Fibroblast of lung (primary cell): ENCODE measurements around the gene LDLRAD4. TPM values are rescaled to one million over a fixed set of nuclear protein-coding genes. Genes with fewer than 3 reads are reported as not detected.

Experiments used
- DNase-seq, 2 donors: peaks; one replicate each; pipeline versions ENCODE4 v3.0.0 to v3.0.0-alpha.2; 2010; ENCODE audit warnings: low read depth in 2 of 2
- H2AFZ ChIP-seq: 2 replicates; pipeline ENCODE4 v1.5.1; 2012; ENCODE audit warnings: low read length, control low read depth, inconsistent platforms
- H3K27ac ChIP-seq: 2 replicates; pipeline ENCODE4 v1.5.1; 2011; ENCODE audit warnings: low read length, control low read depth; ENCODE audit not compliant: insufficient read depth
- H3K27me3 ChIP-seq: 2 replicates; pipeline ENCODE4 v1.5.1; 2011; ENCODE audit warnings: mild to moderate bottlenecking, low read length; ENCODE audit not compliant: control insufficient read depth, insufficient read depth
- H3K36me3 ChIP-seq: 2 replicates; pipeline ENCODE4 v1.5.1; 2011; ENCODE audit warnings: low read length; ENCODE audit not compliant: control insufficient read depth, insufficient read depth
- H3K4me1 ChIP-seq: 2 replicates; pipeline ENCODE4 v1.5.1; 2011; ENCODE audit warnings: low read length; ENCODE audit not compliant: control insufficient read depth, insufficient read depth; ENCODE audit errors: extremely low read depth
- H3K4me2 ChIP-seq: 2 replicates; pipeline ENCODE4 v1.5.1; 2011; ENCODE audit warnings: low read length, control low read depth; ENCODE audit not compliant: insufficient read depth; ENCODE audit errors: extremely low read depth
- H3K4me3 ChIP-seq, 4 experiments: fragments of 200-600 bp in 1 of 4; sonication (generic) in 1 of 4; replicated peaks in 1 of 4; 2 replicates each; pipeline ENCODE4 v1.5.1; 2011 to 2016; ENCODE audit warnings: low read length in 4 of 4, low read depth in 3 of 4, mild to moderate bottlenecking in 3 of 4, control low read depth in 2 of 4, inconsistent platforms in 1 of 4, mixed read lengths in 1 of 4; ENCODE audit not compliant: insufficient read depth in 1 of 4; ENCODE audit errors: control extremely low read depth in 1 of 4
- H3K79me2 ChIP-seq: 2 replicates; pipeline ENCODE4 v1.5.1; 2012; ENCODE audit warnings: mild to moderate bottlenecking, low read length, inconsistent platforms; ENCODE audit not compliant: control insufficient read depth, insufficient read depth
- H3K9ac ChIP-seq: 2 replicates; pipeline ENCODE4 v1.5.1; 2011; ENCODE audit warnings: mild to moderate bottlenecking, low read length, control low read depth; ENCODE audit not compliant: insufficient read depth
- H3K9me3 ChIP-seq: 2 replicates; pipeline ENCODE4 v1.5.1; 2012; ENCODE audit warnings: low read depth, low read length; ENCODE audit not compliant: control insufficient read depth, insufficient read depth
- H4K20me1 ChIP-seq: 2 replicates; pipeline ENCODE4 v1.5.1; 2011; ENCODE audit warnings: low read length; ENCODE audit not compliant: control insufficient read depth, insufficient read depth; ENCODE audit errors: extremely low read depth
- EZH2 ChIP-seq: IDR thresholded peaks from 2 replicates; pipeline ENCODE4 v1.5.1; 2012; ENCODE audit warnings: low read length, control low read depth, mild to moderate bottlenecking; ENCODE audit errors: missing control alignments
- polyA plus RNA-seq, 2 donors: library from polyadenylated mRNA; depleted of rRNA in 1 of 2; stranded (reverse) in 1 of 2; unstranded in 1 of 2; fragments of >200 nt; gene quantifications; 2 replicates each; pipeline ENCODE4 v1.2.1, GENCODE V29; 2011 to 2012; ENCODE audit warnings: missing spikeins in 1 of 2
- total RNA-seq: library from RNA; depleted of rRNA; stranded (reverse); fragments of >200 nt; gene quantifications from 2 replicates; pipeline ENCODE4 v1.2.1, GENCODE V29; 2014
- TF ChIP-seq, protein P1 (sequence below), 2 donors: IDR thresholded peaks in 1 of 2; conservative IDR thresholded peaks in 1 of 2; 1 replicate in 1 of 2; 2 replicates in 1 of 2; pipeline ENCODE4 v1.5.1; 2011 to 2012; ENCODE audit warnings: low read length in 2 of 2, control low read depth in 1 of 2, inconsistent platforms in 1 of 2, low read depth in 1 of 2, mild to moderate bottlenecking in 1 of 2

The LDLRAD4 gene
- total and polyA plus RNA-seq, 2 donors (not counting 1 experiment from before 2014, with no cell fraction given) = not detected

DNA sequence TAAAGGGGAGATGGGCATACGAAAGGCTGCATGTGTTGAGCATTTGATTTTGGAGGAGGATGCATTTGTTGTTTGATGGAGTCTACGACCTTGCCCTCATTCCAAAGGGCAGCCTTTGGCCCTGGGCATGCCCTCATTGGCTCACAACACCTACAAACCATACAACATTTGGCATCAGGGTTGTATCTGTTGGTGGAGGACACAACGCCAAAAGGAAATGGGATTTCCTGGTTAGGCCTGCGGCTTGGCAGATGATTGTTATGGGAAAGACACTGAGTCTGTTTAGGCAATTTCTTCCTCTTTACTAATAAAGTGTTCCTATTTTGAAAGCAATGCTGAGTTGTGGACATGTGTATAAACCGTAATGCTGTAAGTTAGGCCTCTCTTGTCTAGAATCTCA, 246.9 kb downstream of the LDLRAD4 start:
- no peak for TF ChIP-seq EZH2
- TF ChIP-seq, protein P1, sequence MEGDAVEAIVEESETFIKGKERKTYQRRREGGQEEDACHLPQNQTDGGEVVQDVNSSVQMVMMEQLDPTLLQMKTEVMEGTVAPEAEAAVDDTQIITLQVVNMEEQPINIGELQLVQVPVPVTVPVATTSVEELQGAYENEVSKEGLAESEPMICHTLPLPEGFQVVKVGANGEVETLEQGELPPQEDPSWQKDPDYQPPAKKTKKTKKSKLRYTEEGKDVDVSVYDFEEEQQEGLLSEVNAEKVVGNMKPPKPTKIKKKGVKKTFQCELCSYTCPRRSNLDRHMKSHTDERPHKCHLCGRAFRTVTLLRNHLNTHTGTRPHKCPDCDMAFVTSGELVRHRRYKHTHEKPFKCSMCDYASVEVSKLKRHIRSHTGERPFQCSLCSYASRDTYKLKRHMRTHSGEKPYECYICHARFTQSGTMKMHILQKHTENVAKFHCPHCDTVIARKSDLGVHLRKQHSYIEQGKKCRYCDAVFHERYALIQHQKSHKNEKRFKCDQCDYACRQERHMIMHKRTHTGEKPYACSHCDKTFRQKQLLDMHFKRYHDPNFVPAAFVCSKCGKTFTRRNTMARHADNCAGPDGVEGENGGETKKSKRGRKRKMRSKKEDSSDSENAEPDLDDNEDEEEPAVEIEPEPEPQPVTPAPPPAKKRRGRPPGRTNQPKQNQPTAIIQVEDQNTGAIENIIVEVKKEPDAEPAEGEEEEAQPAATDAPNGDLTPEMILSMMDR (conservative IDR thresholded peaks at IDR 0.05 in 1 of 2, IDR thresholded peaks at IDR 0.05 in 1 of 2; ENCODE audit: low read depth in 1 of 2, low read length in 2 of 2) = no peak
- H3K79me2 ChIP-seq = no peaks in the 10 kb centered on the region
- no peak overlapping the region for H3K9ac ChIP-seq
- no peaks in the 10 kb centered on the region for H3K9me3 ChIP-seq
- no peaks in the 10 kb centered on the region for H3K36me3 ChIP-seq
- no peaks in the 10 kb centered on the region for H4K20me1 ChIP-seq
- no peak for DNase-seq
- H3K27ac ChIP-seq = no peak overlapping the region
- H2AFZ ChIP-seq = no peak overlapping the region
- no peaks in the 10 kb centered on the region for H3K27me3 ChIP-seq
- H3K4me3 ChIP-seq = no peak overlapping the region
- no peak overlapping the region for H3K4me2 ChIP-seq
- no peaks in the 10 kb centered on the region for H3K4me1 ChIP-seq

DNA sequence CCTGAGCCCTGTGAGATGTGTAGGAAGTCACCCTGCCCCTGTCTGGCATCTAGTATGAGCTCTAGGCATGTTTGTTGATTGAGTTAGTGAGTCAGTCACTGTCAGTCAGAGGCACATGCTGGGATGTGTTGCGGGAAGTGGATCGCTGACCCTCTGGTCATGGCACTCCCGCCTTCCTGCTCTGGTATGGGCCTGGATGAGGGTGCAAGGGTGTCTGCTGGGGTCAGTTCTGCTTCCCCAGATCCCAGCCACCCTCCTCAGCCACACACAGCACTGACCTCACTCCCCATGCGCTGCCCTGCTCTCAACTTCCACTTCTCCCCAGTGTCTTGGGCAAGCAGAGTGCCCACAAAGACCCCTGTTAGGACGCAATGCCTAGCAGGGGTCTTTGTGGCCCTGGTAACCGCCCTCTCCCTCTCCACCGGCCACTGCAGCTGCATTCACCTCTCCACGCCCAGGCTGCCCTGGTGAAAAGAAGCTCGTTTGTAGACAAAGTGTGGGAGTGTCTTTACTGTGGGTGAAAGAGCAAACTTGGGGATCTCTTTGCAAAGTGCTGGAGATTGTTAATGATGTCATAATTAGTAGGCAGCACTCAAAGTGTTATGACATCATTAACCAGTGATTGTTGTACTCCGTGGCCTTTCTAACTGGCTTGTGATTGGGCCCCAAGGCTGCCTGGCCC, 252.1 kb downstream of the LDLRAD4 start:
- H3K27me3 ChIP-seq = no peaks in the 10 kb centered on the region
- no peaks in the 10 kb centered on the region for H3K4me1 ChIP-seq
- H3K4me3 ChIP-seq = no peak overlapping the region
- no peak overlapping the region for H2AFZ ChIP-seq
- no peaks in the 10 kb centered on the region for H3K36me3 ChIP-seq
- H3K9me3 ChIP-seq = no peaks in the 10 kb centered on the region
- H3K27ac ChIP-seq = no peak overlapping the region
- H3K9ac ChIP-seq = no peak overlapping the region
- no peaks in the 10 kb centered on the region for H3K79me2 ChIP-seq
- no peak overlapping the region for H3K4me2 ChIP-seq
- H4K20me1 ChIP-seq = no peaks in the 10 kb centered on the region
- no peak for TF ChIP-seq EZH2
- TF ChIP-seq, protein P1 (conservative IDR thresholded peaks at IDR 0.05 in 1 of 2, IDR thresholded peaks at IDR 0.05 in 1 of 2; ENCODE audit: low read depth in 1 of 2, low read length in 2 of 2) = no peak
- DNase-seq = no peak

DNA sequence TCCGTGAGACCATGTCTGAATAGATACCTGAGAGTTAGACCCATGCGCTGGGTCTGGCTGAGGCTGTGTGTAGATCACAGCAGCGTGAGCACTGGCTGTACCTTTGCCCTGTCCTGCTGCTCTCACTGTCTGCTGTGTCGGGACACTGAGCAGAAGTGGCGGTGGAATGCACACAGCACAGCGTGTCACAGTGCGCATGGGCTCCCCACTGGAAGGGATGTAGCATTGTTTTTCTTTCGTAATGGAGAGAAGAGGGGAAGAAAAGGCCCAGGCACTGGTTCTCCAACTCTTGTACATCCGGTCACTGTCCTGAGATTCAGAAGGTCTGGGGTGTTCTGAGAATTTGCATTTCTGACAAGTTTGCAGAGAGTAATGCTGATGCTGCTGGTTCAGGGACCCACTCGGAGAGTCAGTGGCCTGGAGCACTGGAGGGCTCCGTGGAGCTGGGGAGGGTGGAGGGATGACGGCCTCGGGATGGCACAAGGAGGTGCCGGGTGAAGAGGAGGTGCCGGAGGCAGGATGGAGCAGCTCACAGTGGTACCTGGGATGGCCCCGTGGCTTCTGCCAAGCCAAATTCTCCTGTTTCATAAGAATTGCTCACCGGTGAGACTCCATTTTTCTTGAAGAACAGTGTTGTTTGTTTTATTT, 252.8 kb downstream of the LDLRAD4 start:
- Histone ChIP-seq H4K20me1 (no peaks in the 10 kb centered on the region), H3K4me2 (no peak overlapping the region), H3K27me3 (no peaks in the 10 kb centered on the region), H3K9me3 (no peaks in the 10 kb centered on the region), H3K4me1 (no peaks in the 10 kb centered on the region), H3K9ac (no peak overlapping the region), H3K27ac (no peak overlapping the region), H3K36me3 (no peaks in the 10 kb centered on the region), H3K4me3 (no peak overlapping the region), H3K79me2 (no peaks in the 10 kb centered on the region), H2AFZ (no peak overlapping the region)
- DNase-seq = no peak
- TF ChIP-seq, protein P1 (conservative IDR thresholded peaks at IDR 0.05 in 1 of 2, IDR thresholded peaks at IDR 0.05 in 1 of 2; ENCODE audit: low read depth in 1 of 2, low read length in 2 of 2) = no peak
- TF ChIP-seq EZH2 = no peak
